Rectal smooth muscle tissue (tissue), 1 donor: Measurements from ENCODE around the gene TMEM106C.

Experiments
- H3K27ac ChIP-seq: one replicate; pipeline ENCODE4 v1.7.0; 2013; ENCODE audit warnings: low read depth, low read length, inconsistent platforms
- H3K27me3 ChIP-seq: one replicate; pipeline ENCODE4 v1.7.0; 2013; ENCODE audit warnings: low read length; ENCODE audit not compliant: control insufficient read depth, insufficient read depth
- H3K36me3 ChIP-seq: one replicate; pipeline ENCODE4 v1.7.0; 2013; ENCODE audit warnings: low read length; ENCODE audit not compliant: control insufficient read depth, insufficient read depth
- H3K4me1 ChIP-seq: one replicate; pipeline ENCODE4 v1.7.0; 2013; ENCODE audit warnings: low read length; ENCODE audit not compliant: control insufficient read depth, insufficient read depth
- H3K4me3 ChIP-seq: one replicate; pipeline ENCODE4 v1.7.0; 2013; ENCODE audit warnings: low read length
- H3K9ac ChIP-seq: one replicate; pipeline ENCODE4 v1.7.0; 2013; ENCODE audit warnings: low read length

Gene TMEM106C

GRCh38 chr12:48005750-48006021 lies 42.3 kb downstream of the TMEM106C start:
- no peaks in the 10 kb centered on the region for H3K36me3 ChIP-seq

GRCh38 chr12:48007206-48007605 lies 43.8 kb downstream of the TMEM106C start:
- H3K4me1 ChIP-seq: peaks cover 5% of the 10 kb centered on the region
- peaks cover 42% of the 10 kb centered on the region for H3K27me3 ChIP-seq
- no peaks in the 10 kb centered on the region for H3K36me3 ChIP-seq
- no peak overlapping the region for H3K27ac ChIP-seq
- no peak overlapping the region for H3K4me3 ChIP-seq
- H3K9ac ChIP-seq: no peak overlapping the region

More at GRCh38 chr12:48005750-48006021, 42.3 kb downstream of the TMEM106C start:
- Histone ChIP-seq H3K27ac (no peak overlapping the region), H3K9ac (no peak overlapping the region), H3K27me3 (peaks cover 44% of the 10 kb centered on the region), H3K4me1 (peaks cover 8% of the 10 kb centered on the region), H3K4me3 (no peak overlapping the region)

- Histone ChIP-seq H3K4me3 (no peak overlapping the region), H3K27ac (no peak overlapping the region), H3K36me3 (no peaks in the 10 kb centered on the region), H3K27me3 (peaks cover 31% of the 10 kb centered on the region), H3K4me1 (no peaks in the 10 kb centered on the region), H3K9ac (no peak overlapping the region)
These were observed 45.0 kb downstream of the TMEM106C start for GRCh38 chr12:48008349-48008748.

GRCh38 chr12:48008950-48009349 lies 45.6 kb downstream of the TMEM106C start:
- Histone ChIP-seq H3K36me3 (no peaks in the 10 kb centered on the region), H3K9ac (no peak overlapping the region), H3K27ac (no peak overlapping the region), H3K27me3 (peaks cover 25% of the 10 kb centered on the region), H3K4me3 (no peak overlapping the region), H3K4me1 (no peaks in the 10 kb centered on the region)

GRCh38 chr12:48009471-48009870 lies 46.1 kb downstream of the TMEM106C start:
- Histone ChIP-seq H3K4me3 (no peak overlapping the region), H3K27ac (no peak overlapping the region), H3K27me3 (peaks cover 21% of the 10 kb centered on the region), H3K4me1 (no peaks in the 10 kb centered on the region), H3K9ac (no peak overlapping the region), H3K36me3 (no peaks in the 10 kb centered on the region)

GRCh38 chr12:48010366-48010970 lies 47.1 kb downstream of the TMEM106C start:
- Histone ChIP-seq H3K36me3 (no peaks in the 10 kb centered on the region), H3K4me3 (no peak overlapping the region), H3K4me1 (no peaks in the 10 kb centered on the region), H3K27me3 (peaks cover 12% of the 10 kb centered on the region), H3K9ac (no peak overlapping the region), H3K27ac (no peak overlapping the region)

- Histone ChIP-seq H3K36me3 (no peaks in the 10 kb centered on the region), H3K27ac (no peak overlapping the region), H3K4me1 (no peaks in the 10 kb centered on the region), H3K9ac (no peak overlapping the region), H3K4me3 (no peak overlapping the region), H3K27me3 (peaks cover 9% of the 10 kb centered on the region)
These were observed 48.7 kb downstream of the TMEM106C start for GRCh38 chr12:48012070-48012469.

GRCh38 chr12:48013287-48013686 lies 49.9 kb downstream of the TMEM106C start:
- Histone ChIP-seq H3K9ac (no peak overlapping the region), H3K36me3 (no peaks in the 10 kb centered on the region), H3K27me3 (peaks cover 6% of the 10 kb centered on the region), H3K4me3 (no peak overlapping the region), H3K27ac (no peak overlapping the region), H3K4me1 (no peaks in the 10 kb centered on the region)

GRCh38 chr12:48015129-48015528 lies 51.7 kb downstream of the TMEM106C start:
- no peaks in the 10 kb centered on the region for H3K27me3 ChIP-seq
- H3K4me3 ChIP-seq: no peak overlapping the region

GRCh38 chr12:48015954-48016353 lies 52.6 kb downstream of the TMEM106C start:
- H3K27me3 ChIP-seq: no peaks in the 10 kb centered on the region
- H3K4me3 ChIP-seq: no peak overlapping the region
- no peaks in the 10 kb centered on the region for H3K4me1 ChIP-seq
- no peak overlapping the region for H3K9ac ChIP-seq
- H3K27ac ChIP-seq: no peak overlapping the region
- H3K36me3 ChIP-seq: no peaks in the 10 kb centered on the region

More at GRCh38 chr12:48015129-48015528, 51.7 kb downstream of the TMEM106C start:
- Histone ChIP-seq H3K9ac (no peak overlapping the region), H3K27ac (no peak overlapping the region), H3K36me3 (no peaks in the 10 kb centered on the region), H3K4me1 (no peaks in the 10 kb centered on the region)

- Histone ChIP-seq H3K36me3 (no peaks in the 10 kb centered on the region), H3K27me3 (peaks cover 3% of the 10 kb centered on the region), H3K4me3 (no peak overlapping the region), H3K27ac (no peak overlapping the region), H3K4me1 (no peaks in the 10 kb centered on the region), H3K9ac (no peak overlapping the region)
These were observed 53.1 kb downstream of the TMEM106C start for GRCh38 chr12:48016373-48017020.

- Histone ChIP-seq H3K9ac (no peak overlapping the region), H3K36me3 (no peaks in the 10 kb centered on the region), H3K27ac (no peak overlapping the region), H3K4me1 (no peaks in the 10 kb centered on the region), H3K4me3 (no peak overlapping the region), H3K27me3 (peaks cover 3% of the 10 kb centered on the region)
These were observed 54.1 kb downstream of the TMEM106C start for GRCh38 chr12:48017496-48017895.

GRCh38 chr12:48017921-48018617 lies 54.7 kb downstream of the TMEM106C start:
- no peaks in the 10 kb centered on the region for H3K36me3 ChIP-seq
- H3K4me3 ChIP-seq: no peak overlapping the region
- no peak overlapping the region for H3K27ac ChIP-seq
- no peak overlapping the region for H3K9ac ChIP-seq
- no peaks in the 10 kb centered on the region for H3K4me1 ChIP-seq
- peaks cover 3% of the 10 kb centered on the region for H3K27me3 ChIP-seq
